ENCODE data around the gene MOGAT2.

DNA sequence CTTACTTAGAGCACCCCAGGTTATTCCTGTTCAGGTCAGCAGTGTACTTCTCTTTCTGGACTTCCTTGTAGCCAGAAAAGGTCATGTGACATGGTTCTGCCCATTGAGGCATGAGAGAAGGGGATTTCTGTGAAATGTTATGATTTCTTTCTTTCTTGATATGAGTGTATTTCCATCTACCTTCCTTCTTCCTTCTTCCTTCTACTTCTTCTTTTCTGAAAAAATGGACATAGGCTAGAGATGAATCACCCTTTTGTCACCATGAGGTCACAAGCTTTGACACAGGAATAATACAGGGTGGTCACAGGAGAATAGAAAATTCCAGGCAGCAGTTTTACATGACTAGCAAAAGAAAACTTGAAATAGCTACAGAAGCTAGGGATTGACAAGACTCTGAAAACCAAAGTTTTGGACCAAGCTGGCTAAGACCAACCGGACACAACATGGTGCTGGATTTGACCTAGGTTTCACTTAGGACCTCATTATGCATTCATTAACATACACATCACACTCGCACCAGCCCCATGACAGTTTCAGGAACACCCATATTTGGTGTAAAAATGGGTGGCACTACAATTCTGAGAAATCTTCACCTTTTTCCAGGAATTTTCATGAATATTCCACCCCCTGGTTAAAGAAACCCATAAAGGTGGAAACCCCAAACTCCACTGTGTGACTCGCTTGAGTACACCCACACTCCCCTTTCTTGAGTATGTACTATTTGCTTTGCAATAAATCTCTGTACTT is 27.6 kb upstream of the MOGAT2 start:
- TF ChIP-seq, protein P1, sequence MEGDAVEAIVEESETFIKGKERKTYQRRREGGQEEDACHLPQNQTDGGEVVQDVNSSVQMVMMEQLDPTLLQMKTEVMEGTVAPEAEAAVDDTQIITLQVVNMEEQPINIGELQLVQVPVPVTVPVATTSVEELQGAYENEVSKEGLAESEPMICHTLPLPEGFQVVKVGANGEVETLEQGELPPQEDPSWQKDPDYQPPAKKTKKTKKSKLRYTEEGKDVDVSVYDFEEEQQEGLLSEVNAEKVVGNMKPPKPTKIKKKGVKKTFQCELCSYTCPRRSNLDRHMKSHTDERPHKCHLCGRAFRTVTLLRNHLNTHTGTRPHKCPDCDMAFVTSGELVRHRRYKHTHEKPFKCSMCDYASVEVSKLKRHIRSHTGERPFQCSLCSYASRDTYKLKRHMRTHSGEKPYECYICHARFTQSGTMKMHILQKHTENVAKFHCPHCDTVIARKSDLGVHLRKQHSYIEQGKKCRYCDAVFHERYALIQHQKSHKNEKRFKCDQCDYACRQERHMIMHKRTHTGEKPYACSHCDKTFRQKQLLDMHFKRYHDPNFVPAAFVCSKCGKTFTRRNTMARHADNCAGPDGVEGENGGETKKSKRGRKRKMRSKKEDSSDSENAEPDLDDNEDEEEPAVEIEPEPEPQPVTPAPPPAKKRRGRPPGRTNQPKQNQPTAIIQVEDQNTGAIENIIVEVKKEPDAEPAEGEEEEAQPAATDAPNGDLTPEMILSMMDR (IDR thresholded peaks at IDR 0.05; ENCODE audit: poor library complexity), result no peak
- no peak for TF ChIP-seq EZH2 (IDR thresholded peaks at IDR 0.05; ENCODE audit: borderline replicate concordance)

All from hepatocyte (in vitro differentiated cells).